K562 (cell line): Measurements from ENCODE around the gene LZTS2. TPM values are rescaled to one million over a fixed set of nuclear protein-coding genes. Genes with fewer than 3 reads are reported as not detected.

ENCODE experiments used
- ATAC-seq: fragments of 200-7000 bp; cut with Tn5 transposase; 3 replicates; pipeline ENCODE4 v1.9.1; 2020; ENCODE audit warnings: moderate library complexity
- BruUV-seq: library from RNA; stranded (reverse); fragments of 400-500 nt; replicated peaks from 2 replicates; lab custom pipeline; 2021; lab: Mats Ljungman, UMichigan
- CTCF ChIA-PET: fragments of 300-600 bp; formaldehyde crosslinking; extraction: SDS; loops from one replicate; lab custom pipeline; 2021; ENCODE audit warnings: low intra/inter-chr PET ratio; lab: Yijun Ruan, JAX
- POLR2A ChIA-PET: fragments of 300-600, 350-650 bp; sonication (Branson Sonifier 250); formaldehyde crosslinking; extraction: SDS; loops from one replicate; lab custom pipeline; 2021; ENCODE audit warnings: antibody characterized with exemption, inconsistent platforms; lab: Yijun Ruan, JAX
- DNase-seq, 4 experiments: peaks; one replicate each; pipeline versions ENCODE4 v3.0.0 to v3.0.0-alpha.2; 2011 to 2018; ENCODE audit warnings: low spot score in 3 of 4, mixed read lengths in 3 of 4; ENCODE audit errors: extremely low read depth in 1 of 4
- FAIRE-seq: peaks from 2 replicates; lab custom pipeline; 2011; peaks lifted over from hg19 to GRCh38; lab: Jason Lieb, UNC
- H2AFZ ChIP-seq: 2 replicates; pipeline ENCODE4 v1.6.0; 2011; ENCODE audit warnings: low read depth, low read length, control low read depth, inconsistent platforms
- H3K27ac ChIP-seq: fragments of 200-600 bp; 3 replicates; pipeline ENCODE4 v1.8.0; 2011; ENCODE audit warnings: low read depth, mild to moderate bottlenecking, control low read depth, inconsistent platforms, low read length, moderate library complexity, mixed read lengths; ENCODE audit errors: extremely low read depth
- H3K27me3 ChIP-seq, 2 experiments: fragments of 300-600 bp in 1 of 2; 2 replicates in 1 of 2; 3 replicates in 1 of 2; pipeline versions ENCODE4 v1.6.0 to v1.8.0; 2011; ENCODE audit warnings: inconsistent platforms in 2 of 2, low read length in 2 of 2, mild to moderate bottlenecking in 1 of 2, mixed read lengths in 1 of 2, moderate library complexity in 1 of 2; ENCODE audit not compliant: control insufficient read depth in 2 of 2, insufficient read depth in 2 of 2
- H3K36me3 ChIP-seq: fragments of 300-600 bp; 3 replicates; pipeline ENCODE4 v1.8.0; 2011; ENCODE audit warnings: mild to moderate bottlenecking, low read length, inconsistent platforms; ENCODE audit not compliant: control insufficient read depth, insufficient read depth
- H3K4me1 ChIP-seq, 2 experiments: fragments of 200-600 bp in 1 of 2; replicated peaks in 1 of 2; 2 replicates in 1 of 2; 3 replicates in 1 of 2; pipeline versions ENCODE4 v1.5.1 to v1.8.0; 2011; ENCODE audit warnings: inconsistent platforms in 2 of 2, low read length in 2 of 2, mild to moderate bottlenecking in 1 of 2, mixed read lengths in 1 of 2, moderate library complexity in 1 of 2; ENCODE audit not compliant: control insufficient read depth in 2 of 2, insufficient read depth in 2 of 2
- H3K4me2 ChIP-seq: 2 replicates; pipeline ENCODE4 v1.6.1; 2011; ENCODE audit warnings: low read length, control low read depth, inconsistent platforms, mixed read lengths; ENCODE audit not compliant: insufficient read depth
- H3K4me3 ChIP-seq: fragments of 200-600 bp; sonication (generic), shearing (Covaris generic); 2 replicates; pipeline ENCODE4 v1.5.1; 2016; ENCODE audit warnings: control low read depth, inconsistent platforms
- H3K79me2 ChIP-seq: fragments of 200-600 bp; 3 replicates; pipeline ENCODE4 v1.8.0; 2011; ENCODE audit warnings: low read length, inconsistent platforms; ENCODE audit not compliant: control insufficient read depth, insufficient read depth
- H3K9ac ChIP-seq, 2 experiments: 2 replicates each; pipeline versions ENCODE4 v1.6.0 to v1.6.1; 2011; ENCODE audit warnings: low read depth in 2 of 2, low read length in 2 of 2, control low read depth in 1 of 2, inconsistent platforms in 1 of 2, mild to moderate bottlenecking in 1 of 2, mixed read lengths in 1 of 2; ENCODE audit not compliant: insufficient read depth in 1 of 2
- H3K9me1 ChIP-seq: one replicate; pipeline ENCODE4 v1.6.0; 2011; ENCODE audit warnings: inconsistent platforms, mild to moderate bottlenecking, low read length, moderate library complexity; ENCODE audit not compliant: control insufficient read depth, insufficient read depth
- H3K9me3 ChIP-seq: replicated peaks from 2 replicates; pipeline ENCODE4 v1.5.1; 2011; ENCODE audit warnings: low read depth, low read length, inconsistent platforms; ENCODE audit not compliant: control insufficient read depth, insufficient read depth
- H4K20me1 ChIP-seq: replicated peaks from 2 replicates; pipeline ENCODE4 v1.6.1; 2011; ENCODE audit warnings: low read length, inconsistent platforms, mixed read lengths; ENCODE audit not compliant: control insufficient read depth, insufficient read depth
- ETV5 ChIP-seq: sonication (generic); formaldehyde crosslinking; IDR thresholded peaks from 2 replicates; pipeline ENCODE4 v1.4.0; 2020; ENCODE audit warnings: low read depth, mild to moderate bottlenecking, missing genetic modification reagents
- HEY1 ChIP-seq: fragments of 250-450 bp; sonication (Bioruptor Pico); IDR thresholded peaks from 2 replicates; pipeline ENCODE4 v1.5.0; 2020; ENCODE audit warnings: mild to moderate bottlenecking, moderate library complexity, borderline replicate concordance
- NCOA2 ChIP-seq, 2 experiments: fragments of 450-650 bp; IDR thresholded peaks; 2 replicates each; pipeline ENCODE4 v1.6.1; 2018; ENCODE audit warnings: mild to moderate bottlenecking in 2 of 2, moderate library complexity in 1 of 2; ENCODE audit not compliant: partially characterized antibody in 2 of 2
- OTX1 ChIP-seq: fragments of 450-650 bp; formaldehyde crosslinking; IDR thresholded peaks from 2 replicates; pipeline ENCODE4 v1.4.0; 2022; ENCODE audit warnings: mild to moderate bottlenecking
- TAF1 ChIP-seq: IDR thresholded peaks from 2 replicates; pipeline ENCODE4 v1.6.1; 2011; ENCODE audit warnings: mild to moderate bottlenecking, low read length, moderate library complexity; ENCODE audit not compliant: insufficient read depth, control insufficient read depth, severe bottlenecking; ENCODE audit errors: extremely low read depth
- TOE1 ChIP-seq, 2 experiments: fragments of 450-650 bp in 1 of 2; sonication (generic) in 1 of 2; formaldehyde crosslinking in 1 of 2; IDR thresholded peaks; 2 replicates each; pipeline versions ENCODE4 v1.7.1 to v1.8.0; 2016 to 2022; ENCODE audit warnings: borderline replicate concordance in 2 of 2, mild to moderate bottlenecking in 2 of 2, antibody characterized with exemption in 1 of 2, inconsistent platforms in 1 of 2, low read depth in 1 of 2, missing genetic modification reagents in 1 of 2, moderate library complexity in 1 of 2
- YY1 ChIP-seq, 3 experiments: IDR thresholded peaks; 2 replicates each; pipeline ENCODE4 v1.6.1; 2011; ENCODE audit warnings: low read length in 2 of 3, mild to moderate bottlenecking in 2 of 3, moderate library complexity in 2 of 3, borderline replicate concordance in 1 of 3, control low read depth in 1 of 3, low read depth in 1 of 3; ENCODE audit not compliant: insufficient read depth in 3 of 3, insufficient replicate concordance in 2 of 3, control insufficient read depth in 1 of 3, insufficient read length in 1 of 3; ENCODE audit errors: extremely low read depth in 1 of 3
- ZNF766 ChIP-seq: fragments of 200-800 bp; sonication (Bioruptor generic); conservative IDR thresholded peaks from 2 replicates; pipeline ENCODE4 v1.6.1; 2016; ENCODE audit warnings: missing genetic modification characterization, missing compliant biosample characterization
- WGBS: fragments of 100-300 bp; shearing (Covaris generic); methylation state at CpG from one replicate; pipeline ENCODE4 v1.1.6; 2016; ENCODE audit warnings: low coverage, mixed read lengths; ENCODE audit not compliant: insufficient coverage; ENCODE audit errors: missing lambda C conversion rate; 5-methylcytosine and 5-hydroxymethylcytosine counted together
- in situ Hi-C: fragments of 300-500 bp; cut with MboI; formaldehyde crosslinking; loops from 4 replicates; pipeline ENCODE4 v1.15.0; 2018; ENCODE audit warnings: inconsistent platforms, mixed read lengths
- intact Hi-C: fragments of 100-400 bp; cut with micrococcal nuclease; formaldehyde crosslinking; loops from 2 replicates; pipeline ENCODE4 v1.14.2; 2022
- polyA plus RNA-seq, 8 experiments: library from polyadenylated mRNA; depleted of rRNA in 4 of 8; stranded (reverse) in 5 of 8; unstranded in 3 of 8; fragments of >200 nt; fragmentation: Nextera tagmentation in 2 of 8; fragmentation: Illumina TruSeq in 1 of 8; extraction: Ambion mirVana in 2 of 8; extraction: Trizol in 1 of 8; gene quantifications; 2 replicates each; pipeline versions ENCODE4 v1.2.1 to v1.2.3, GENCODE V29; 2011 to 2014; ENCODE audit warnings: inconsistent platforms in 1 of 8, missing spikeins in 1 of 8
- total RNA-seq, 7 experiments: library from RNA; depleted of rRNA in 6 of 7; stranded (reverse); fragments of >200 nt in 6 of 7; fragmentation: Illumina TruSeq in 2 of 7; extraction: Trizol in 2 of 7; gene quantifications; 2 replicates each; pipeline versions ENCODE4 v1.2.1 to v1.2.3, GENCODE V29; 2011 to 2021; ENCODE audit warnings: low replicate concordance in 1 of 7
- TF ChIP-seq, protein P1 (sequence below): sonication (generic); formaldehyde crosslinking; IDR thresholded peaks from 2 replicates; pipeline ENCODE4 v1.8.0; 2022; ENCODE audit warnings: mild to moderate bottlenecking, missing genetic modification reagents
- TF ChIP-seq, protein P2 (sequence below): fragments of 250-450 bp; sonication (Bioruptor Pico); IDR thresholded peaks from 2 replicates; pipeline ENCODE4 v1.4.0; 2020; ENCODE audit warnings: borderline replicate concordance
- TF ChIP-seq, protein P3 (sequence below), 2 experiments: IDR thresholded peaks; 2 replicates each; pipeline ENCODE4 v1.6.1; 2012; ENCODE audit warnings: improper control_type of control experiment in 2 of 2, low read depth in 2 of 2, low read length in 2 of 2, borderline replicate concordance in 1 of 2
- TF ChIP-seq, protein P4 (sequence below): fragments of 450-650 bp; IDR thresholded peaks from 2 replicates; pipeline ENCODE4 v1.6.1; 2016; ENCODE audit warnings: low read depth, mild to moderate bottlenecking, moderate library complexity

The LZTS2 gene
- total and polyA plus RNA-seq, 9 of the 15 experiments (the other 6 are each of a cell fraction or from before 2014, with no cell fraction given), result 0.23 to 42.5 (median 14.7) TPM

DNA sequence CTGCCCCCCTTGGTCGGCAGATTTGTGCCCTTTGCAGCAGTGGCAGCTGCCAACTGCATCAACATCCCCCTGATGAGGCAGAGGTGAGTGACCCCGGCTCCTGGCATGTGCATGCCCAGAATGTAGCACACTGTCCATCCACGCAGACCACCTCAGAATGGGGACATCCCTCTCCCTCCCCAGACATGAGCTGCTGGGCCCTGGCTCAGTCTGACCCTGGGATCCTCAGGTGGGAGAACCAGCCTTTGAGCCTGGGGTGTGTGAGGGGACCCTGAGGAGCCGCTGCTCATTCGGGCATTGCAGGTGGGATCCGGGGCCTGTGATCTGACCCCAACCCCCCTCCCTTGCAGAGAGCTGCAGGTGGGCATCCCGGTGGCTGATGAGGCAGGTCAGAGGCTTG, 37.1 kb downstream of the LZTS2 start:
- FAIRE-seq (no peak), DNase-seq (no peak), ATAC-seq (no peak)
- 11% methylated on average over 6 of the region's 7 CpGs for WGBS
- Histone ChIP-seq H3K9ac (peak overlapping the region in 1 of 2 experiments; percentile 35; a peak in 1 of 4 replicates), H3K4me2 (no peak overlapping the region), H3K36me3 (no peaks in the 10 kb centered on the region), H4K20me1 (no peaks in the 10 kb centered on the region), H3K4me1 (peaks cover 13 to 22% of the 10 kb centered on the region in 2 experiments), H3K79me2 (no peaks in the 10 kb centered on the region), H3K27ac (no peak overlapping the region), H2AFZ (no peak overlapping the region), H3K27me3 (no peaks in the 10 kb centered on the region), H3K9me1 (no peaks in the 10 kb centered on the region), H3K4me3 (no peak overlapping the region), H3K9me3 (no peaks in the 10 kb centered on the region)
- BruUV-seq, result no TSS peak
- in situ Hi-C loops, result no loop called here
- ChIA-PET POLR2A (interaction anchor here (0.6 kb wide), 2 partner anchors 14 to 141 kb away, joined by 3 to 4 read pairs; no protein-coding TSS in a partner anchor), CTCF (no interaction called here)
- intact Hi-C loops, result loop anchor here (10.0 kb wide), 1 partner anchor 408 kb away; no protein-coding TSS in a partner anchor
- TF ChIP-seq, protein P1, sequence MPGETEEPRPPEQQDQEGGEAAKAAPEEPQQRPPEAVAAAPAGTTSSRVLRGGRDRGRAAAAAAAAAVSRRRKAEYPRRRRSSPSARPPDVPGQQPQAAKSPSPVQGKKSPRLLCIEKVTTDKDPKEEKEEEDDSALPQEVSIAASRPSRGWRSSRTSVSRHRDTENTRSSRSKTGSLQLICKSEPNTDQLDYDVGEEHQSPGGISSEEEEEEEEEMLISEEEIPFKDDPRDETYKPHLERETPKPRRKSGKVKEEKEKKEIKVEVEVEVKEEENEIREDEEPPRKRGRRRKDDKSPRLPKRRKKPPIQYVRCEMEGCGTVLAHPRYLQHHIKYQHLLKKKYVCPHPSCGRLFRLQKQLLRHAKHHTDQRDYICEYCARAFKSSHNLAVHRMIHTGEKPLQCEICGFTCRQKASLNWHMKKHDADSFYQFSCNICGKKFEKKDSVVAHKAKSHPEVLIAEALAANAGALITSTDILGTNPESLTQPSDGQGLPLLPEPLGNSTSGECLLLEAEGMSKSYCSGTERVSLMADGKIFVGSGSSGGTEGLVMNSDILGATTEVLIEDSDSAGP (CRISPR knock-in tag), result no peak
- TF ChIP-seq, protein P2, sequence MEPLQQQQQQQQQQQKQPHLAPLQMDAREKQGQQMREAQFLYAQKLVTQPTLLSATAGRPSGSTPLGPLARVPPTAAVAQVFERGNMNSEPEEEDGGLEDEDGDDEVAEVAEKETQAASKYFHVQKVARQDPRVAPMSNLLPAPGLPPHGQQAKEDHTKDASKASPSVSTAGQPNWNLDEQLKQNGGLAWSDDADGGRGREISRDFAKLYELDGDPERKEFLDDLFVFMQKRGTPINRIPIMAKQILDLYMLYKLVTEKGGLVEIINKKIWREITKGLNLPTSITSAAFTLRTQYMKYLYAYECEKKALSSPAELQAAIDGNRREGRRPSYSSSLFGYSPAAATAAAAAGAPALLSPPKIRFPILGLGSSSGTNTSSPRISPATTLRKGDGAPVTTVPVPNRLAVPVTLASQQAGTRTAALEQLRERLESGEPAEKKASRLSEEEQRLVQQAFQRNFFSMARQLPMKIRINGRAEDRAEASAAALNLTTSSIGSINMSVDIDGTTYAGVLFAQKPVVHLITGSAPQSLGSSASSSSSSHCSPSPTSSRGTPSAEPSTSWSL (CRISPR knock-in tag), result no peak
- TF ChIP-seq HEY1 (CRISPR knock-in tag), result no peak
- TF ChIP-seq OTX1 (CRISPR knock-in tag), result no peak
- TF ChIP-seq ETV5, result no peak
- TF ChIP-seq TOE1 (IDR thresholded peaks at IDR 0.05; ENCODE audit: borderline replicate concordance), result no peak
- no peak for TF ChIP-seq TOE1 (CRISPR knock-in tag; IDR thresholded peaks at IDR 0.05; ENCODE audit: borderline replicate concordance, low read depth)
- TF ChIP-seq, protein P3, sequence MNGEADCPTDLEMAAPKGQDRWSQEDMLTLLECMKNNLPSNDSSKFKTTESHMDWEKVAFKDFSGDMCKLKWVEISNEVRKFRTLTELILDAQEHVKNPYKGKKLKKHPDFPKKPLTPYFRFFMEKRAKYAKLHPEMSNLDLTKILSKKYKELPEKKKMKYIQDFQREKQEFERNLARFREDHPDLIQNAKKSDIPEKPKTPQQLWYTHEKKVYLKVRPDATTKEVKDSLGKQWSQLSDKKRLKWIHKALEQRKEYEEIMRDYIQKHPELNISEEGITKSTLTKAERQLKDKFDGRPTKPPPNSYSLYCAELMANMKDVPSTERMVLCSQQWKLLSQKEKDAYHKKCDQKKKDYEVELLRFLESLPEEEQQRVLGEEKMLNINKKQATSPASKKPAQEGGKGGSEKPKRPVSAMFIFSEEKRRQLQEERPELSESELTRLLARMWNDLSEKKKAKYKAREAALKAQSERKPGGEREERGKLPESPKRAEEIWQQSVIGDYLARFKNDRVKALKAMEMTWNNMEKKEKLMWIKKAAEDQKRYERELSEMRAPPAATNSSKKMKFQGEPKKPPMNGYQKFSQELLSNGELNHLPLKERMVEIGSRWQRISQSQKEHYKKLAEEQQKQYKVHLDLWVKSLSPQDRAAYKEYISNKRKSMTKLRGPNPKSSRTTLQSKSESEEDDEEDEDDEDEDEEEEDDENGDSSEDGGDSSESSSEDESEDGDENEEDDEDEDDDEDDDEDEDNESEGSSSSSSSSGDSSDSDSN (IDR thresholded peaks at IDR 0.05; ENCODE audit: borderline replicate concordance in 1 of 2, low read depth in 2 of 2, low read length in 2 of 2), result no peak
- TF ChIP-seq ZNF766 (CRISPR knock-in tag), result no peak
- TF ChIP-seq YY1 (IDR thresholded peaks at IDR 0.05; ENCODE audit: borderline replicate concordance in 1 of 3, control insufficient read depth in 1 of 3, extremely low read depth in 1 of 3, insufficient read depth in 3 of 3, insufficient read length in 1 of 3, insufficient replicate concordance in 2 of 3, low read depth in 1 of 3, low read length in 2 of 3), result no peak
- TF ChIP-seq NCOA2 (IDR thresholded peaks at IDR 0.05; ENCODE audit: partially characterized antibody in 2 of 2), result no peak
- no peak for TF ChIP-seq TAF1
- TF ChIP-seq, protein P4, sequence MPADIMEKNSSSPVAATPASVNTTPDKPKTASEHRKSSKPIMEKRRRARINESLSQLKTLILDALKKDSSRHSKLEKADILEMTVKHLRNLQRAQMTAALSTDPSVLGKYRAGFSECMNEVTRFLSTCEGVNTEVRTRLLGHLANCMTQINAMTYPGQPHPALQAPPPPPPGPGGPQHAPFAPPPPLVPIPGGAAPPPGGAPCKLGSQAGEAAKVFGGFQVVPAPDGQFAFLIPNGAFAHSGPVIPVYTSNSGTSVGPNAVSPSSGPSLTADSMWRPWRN, result no peak
